Measurements from ENCODE around the gene CRYZL1.

Gene CRYZL1

GRCh38 chr21:33569991-33570390 lies 71.5 kb downstream of the CRYZL1 start:
- no peak overlapping the region for H3K27ac ChIP-seq
- no peak for DNase-seq (ENCODE audit: low read depth, low spot score)

GRCh38 chr21:33568448-33568847 lies 73.1 kb downstream of the CRYZL1 start:
- no peak for DNase-seq (ENCODE audit: low read depth, low spot score)
- H3K27ac ChIP-seq: no peak overlapping the region

GRCh38 chr21:33567914-33568313 lies 73.6 kb downstream of the CRYZL1 start:
- peak overlapping the region; percentile 26 for H3K27ac ChIP-seq
- no peak for DNase-seq (ENCODE audit: low read depth, low spot score)

- DNase-seq (ENCODE audit: low read depth, low spot score): no peak
- no peak overlapping the region for H3K27ac ChIP-seq
Observed at GRCh38 chr21:33566514-33566913, 75.0 kb downstream of the CRYZL1 start.

GRCh38 chr21:33562389-33562788 lies 79.2 kb downstream of the CRYZL1 start:
- no peak overlapping the region for H3K27ac ChIP-seq
- no peak for DNase-seq (ENCODE audit: low read depth, low spot score)

GRCh38 chr21:33561373-33561772 lies 80.2 kb downstream of the CRYZL1 start:
- no peak overlapping the region for H3K27ac ChIP-seq
- DNase-seq (ENCODE audit: low read depth, low spot score): no peak

- no peak for DNase-seq (ENCODE audit: low read depth, low spot score)
- no peak overlapping the region for H3K27ac ChIP-seq
Observed at GRCh38 chr21:33560965-33561364, 80.6 kb downstream of the CRYZL1 start.

GRCh38 chr21:33559813-33560212 lies 81.7 kb downstream of the CRYZL1 start:
- H3K27ac ChIP-seq: no peak overlapping the region
- DNase-seq (ENCODE audit: low read depth, low spot score): no peak

- DNase-seq (ENCODE audit: low read depth, low spot score): no peak
- no peak overlapping the region for H3K27ac ChIP-seq
Observed at GRCh38 chr21:33558777-33559421, 82.6 kb downstream of the CRYZL1 start.

GRCh38 chr21:33557447-33557846 lies 84.1 kb downstream of the CRYZL1 start:
- DNase-seq (ENCODE audit: low read depth, low spot score): no peak
- H3K27ac ChIP-seq: no peak overlapping the region

GRCh38 chr21:33554982-33555344 lies 86.6 kb downstream of the CRYZL1 start:
- no peak overlapping the region for H3K27ac ChIP-seq
- no peak for DNase-seq (ENCODE audit: low read depth, low spot score)

GRCh38 chr21:33554236-33554981 lies 87.1 kb downstream of the CRYZL1 start:
- H3K27ac ChIP-seq: no peak overlapping the region
- no peak for DNase-seq (ENCODE audit: low read depth, low spot score)

- no peak overlapping the region for H3K27ac ChIP-seq
- no peak for DNase-seq (ENCODE audit: low read depth, low spot score)
Observed at GRCh38 chr21:33552999-33553598, 88.4 kb downstream of the CRYZL1 start.

GRCh38 chr21:33552093-33552998 lies 89.2 kb downstream of the CRYZL1 start:
- H3K27ac ChIP-seq: no peak overlapping the region

GRCh38 chr21:33551664-33552063 lies 89.9 kb downstream of the CRYZL1 start:
- H3K27ac ChIP-seq: no peak overlapping the region
- no peak for DNase-seq (ENCODE audit: low read depth, low spot score)

More at GRCh38 chr21:33552093-33552998, 89.2 kb downstream of the CRYZL1 start:
- no peak for DNase-seq (ENCODE audit: low read depth, low spot score)

GRCh38 chr21:33550772-33551660 lies 90.5 kb downstream of the CRYZL1 start:
- no peak overlapping the region for H3K27ac ChIP-seq
- DNase-seq (ENCODE audit: low read depth, low spot score): no peak

GRCh38 chr21:33549848-33550771 lies 91.4 kb downstream of the CRYZL1 start:
- H3K27ac ChIP-seq: no peak overlapping the region
- DNase-seq (ENCODE audit: low read depth, low spot score): no peak

- H3K27ac ChIP-seq: no peak overlapping the region
- DNase-seq (ENCODE audit: low read depth, low spot score): no peak
Observed at GRCh38 chr21:33546086-33546485, 95.5 kb downstream of the CRYZL1 start.
